ENCODE measurements around the gene AP2B1.

GRCh38 chr17:35774499-35774898 lies 187.4 kb downstream of the AP2B1 start:
- TF ChIP-seq CTCF (optimal IDR thresholded peaks at IDR 0.05 in 1 of 3, IDR thresholded peaks at IDR 0.05 in 1 of 3, conservative IDR thresholded peaks at IDR 0.05 in 1 of 3; ENCODE audit: extremely low read depth in 1 of 3, insufficient read depth in 2 of 3, low read length in 3 of 3) = no peak
- TF ChIP-seq EZH2 (IDR thresholded peaks at IDR 0.05; ENCODE audit: low read length) = no peak
